A549 (cell line): ENCODE data around the gene HYOU1. TPM values are rescaled to one million over a fixed set of nuclear protein-coding genes. Genes with fewer than 3 reads are reported as not detected.
A peak's percentile ranks its signal among the peaks of the same experiment; 100 is the strongest.

Experiments
- ATAC-seq, 2 experiments: fragments of 200-7000 bp in 1 of 2; fragments of >200 bp in 1 of 2; cut with Nextera tagmentation in 1 of 2; cut with Tn5 transposase in 1 of 2; 3 replicates each; pipeline versions ENCODE4 v1.8.0 to v1.9.1; 2018 to 2020; ENCODE audit warnings: mild to moderate bottlenecking in 1 of 2, moderate library complexity in 1 of 2
- CTCF ChIA-PET: fragments of 300-600 bp; sonication (Branson Sonifier 250); formaldehyde crosslinking; extraction: SDS; loops from one replicate; lab custom pipeline; 2021; ENCODE audit warnings: antibody characterized with exemption, inconsistent platforms; lab: Yijun Ruan, JAX
- POLR2A ChIA-PET: fragments of 350-600 bp; formaldehyde crosslinking; extraction: SDS; loops from one replicate; lab custom pipeline; 2021; ENCODE audit warnings: antibody characterized with exemption, inconsistent platforms; lab: Yijun Ruan, JAX
- DNase-seq, 2 experiments: peaks; one replicate each; pipeline versions ENCODE4 v3.0.0 to v3.0.0-alpha.2; 2011 to 2016; ENCODE audit warnings: low read depth in 1 of 2, low spot score in 1 of 2
- FAIRE-seq: peaks from 2 replicates; lab custom pipeline; 2011; peaks lifted over from hg19 to GRCh38; lab: Jason Lieb, UNC
- H3K27ac ChIP-seq, 2 experiments: fragments of >200 bp; sonication (Bioruptor Twin); formaldehyde crosslinking; 3 replicates each; pipeline ENCODE4 v1.5.1; 2016 to 2017
- H3K4me1 ChIP-seq: fragments of >200 bp; sonication (Bioruptor Twin); formaldehyde crosslinking; 3 replicates; pipeline ENCODE4 v1.6.1; 2016
- H3K4me2 ChIP-seq: fragments of >200 bp; sonication (Bioruptor Twin); formaldehyde crosslinking; 3 replicates; pipeline ENCODE4 v1.6.1; 2016
- H3K4me3 ChIP-seq: fragments of >200 bp; sonication (Bioruptor Twin); formaldehyde crosslinking; 3 replicates; pipeline ENCODE4 v1.5.1; 2016
- H3K9me3 ChIP-seq: fragments of >200 bp; sonication (Bioruptor Twin); formaldehyde crosslinking; 3 replicates; pipeline ENCODE4 v1.6.1; 2016
- BHLHE40 ChIP-seq: IDR thresholded peaks from 2 replicates; pipeline ENCODE4 v1.6.1; 2012; ENCODE audit warnings: low read depth, low read length, inconsistent platforms
- E2F6 ChIP-seq: IDR thresholded peaks from 2 replicates; pipeline ENCODE4 v1.6.1; 2012; ENCODE audit warnings: low read depth, borderline replicate concordance
- EHMT2 ChIP-seq: fragments of 200-600 bp; sonication (generic); IDR thresholded peaks from 2 replicates; pipeline ENCODE4 v1.6.1; 2016; ENCODE audit warnings: antibody characterized with exemption, low read depth, mild to moderate bottlenecking, moderate library complexity
- FOSL2 ChIP-seq, 2 experiments: fragments of 450-650 bp in 1 of 2; fragments of >200 bp in 1 of 2; sonication (Bioruptor Twin) in 1 of 2; formaldehyde crosslinking; IDR thresholded peaks; 2 replicates each; pipeline versions ENCODE4 v1.5.0 to v1.6.1; 2016 to 2020; ENCODE audit warnings: mild to moderate bottlenecking in 1 of 2, moderate library complexity in 1 of 2
- GATA3 ChIP-seq: IDR thresholded peaks from 2 replicates; pipeline ENCODE4 v1.6.1; 2012; ENCODE audit warnings: borderline replicate concordance
- HDAC2 ChIP-seq: fragments of 200-600 bp; sonication (generic); IDR thresholded peaks from 2 replicates; pipeline ENCODE4 v1.6.1; 2016
- HEYL ChIP-seq: fragments of 250-450 bp; sonication (Bioruptor Pico); IDR thresholded peaks from 2 replicates; pipeline ENCODE4 v1.8.0; 2021; ENCODE audit warnings: mild to moderate bottlenecking, moderate library complexity
- JUN ChIP-seq, 2 experiments: fragments of >200 bp; sonication (Bioruptor Twin); formaldehyde crosslinking; IDR thresholded peaks; 2 replicates in 1 of 2; 3 replicates in 1 of 2; pipeline ENCODE4 v1.6.1; 2016 to 2017
- JUNB ChIP-seq: fragments of >200 bp; sonication (Bioruptor Twin); formaldehyde crosslinking; IDR thresholded peaks from 2 replicates; pipeline ENCODE4 v1.6.1; 2016
- KDM5A ChIP-seq: fragments of 200-600 bp; sonication (generic); IDR thresholded peaks from 2 replicates; pipeline ENCODE4 v1.6.1; 2016; ENCODE audit warnings: antibody characterized with exemption, mild to moderate bottlenecking
- MAX ChIP-seq: IDR thresholded peaks from 2 replicates; pipeline ENCODE4 v1.6.1; 2012
- MAZ ChIP-seq: fragments of 150-350 bp; IDR thresholded peaks from 2 replicates; pipeline ENCODE4 v1.6.1; 2014; ENCODE audit warnings: antibody characterized with exemption, low read depth, low read length, borderline replicate concordance
- NFE2L2 ChIP-seq: fragments of 150-350 bp; conservative IDR thresholded peaks from 2 replicates; pipeline ENCODE4 v1.6.1; 2014; ENCODE audit warnings: low read length
- NPAS2 ChIP-seq: fragments of 250-450 bp; sonication (Bioruptor Pico); IDR thresholded peaks from 2 replicates; pipeline ENCODE4 v1.8.0; 2022; ENCODE audit warnings: mild to moderate bottlenecking, moderate library complexity, borderline replicate concordance
- PHF8 ChIP-seq: fragments of 200-600 bp; sonication (generic); IDR thresholded peaks from 2 replicates; pipeline ENCODE4 v1.6.1; 2016; ENCODE audit warnings: low read depth, mild to moderate bottlenecking, antibody characterized with exemption, moderate library complexity, borderline replicate concordance
- POLR2A ChIP-seq: IDR thresholded peaks from 2 replicates; pipeline ENCODE4 v1.6.1; 2012; ENCODE audit warnings: mild to moderate bottlenecking, low read length
- POLR2AphosphoS2 ChIP-seq: conservative IDR thresholded peaks from 2 replicates; pipeline ENCODE4 v1.6.1; 2012; ENCODE audit warnings: low read length, improper control_type of control experiment, inconsistent platforms
- RCOR1 ChIP-seq: fragments of 150-350 bp; IDR thresholded peaks from 2 replicates; pipeline ENCODE4 v1.6.1; 2014; ENCODE audit warnings: antibody characterized with exemption, low read length, low read depth
- RFX5 ChIP-seq: fragments of 450-650 bp; IDR thresholded peaks from 2 replicates; pipeline ENCODE4 v1.7.1; 2014; ENCODE audit warnings: antibody characterized with exemption, mild to moderate bottlenecking, moderate library complexity
- SMC3 ChIP-seq: fragments of >200 bp; sonication (Bioruptor Twin); formaldehyde crosslinking; IDR thresholded peaks from 3 replicates; pipeline ENCODE4 v1.6.1; 2018; ENCODE audit warnings: inconsistent platforms
- TFCP2L1 ChIP-seq: fragments of 250-450 bp; sonication (Bioruptor Pico); IDR thresholded peaks from 2 replicates; pipeline ENCODE4 v1.5.0; 2021; ENCODE audit warnings: mild to moderate bottlenecking
- WGBS: methylation state at CpG from one replicate; pipeline ENCODE4 v1.1.6; 2017; ENCODE audit errors: missing lambda C conversion rate; 5-methylcytosine and 5-hydroxymethylcytosine counted together
- polyA plus RNA-seq, 4 experiments: library from polyadenylated mRNA; depleted of rRNA in 3 of 4; stranded (reverse); fragments of >200 nt; fragmentation: RNase III in 1 of 4; extraction: RNeasy Plus Mini Kit Qiagen cat#74134 plus additional on column Dnase treatment in 1 of 4; gene quantifications; 2 replicates in 3 of 4; 3 replicates in 1 of 4; pipeline ENCODE4 v1.2.3, GENCODE V29; 2011 to 2017
- TF ChIP-seq, protein P1 (sequence below): fragments of 150-350 bp; IDR thresholded peaks from 2 replicates; pipeline ENCODE4 v1.6.1; 2014; ENCODE audit warnings: low read depth, mild to moderate bottlenecking, low read length
- TF ChIP-seq, protein P2 (sequence below): fragments of 250-450 bp; sonication (Bioruptor Pico); IDR thresholded peaks from 2 replicates; pipeline ENCODE4 v1.5.0; 2021; ENCODE audit warnings: mild to moderate bottlenecking, moderate library complexity, borderline replicate concordance
- TF ChIP-seq, protein P3 (sequence below): fragments of 450-650 bp; IDR thresholded peaks from 2 replicates; pipeline ENCODE4 v1.6.1; 2014; ENCODE audit warnings: antibody characterized with exemption

The HYOU1 gene
- polyA plus RNA-seq, 2 of the 4 experiments (the other 2 are of a cell fraction): 44.8 to 83.1 TPM

DNA sequence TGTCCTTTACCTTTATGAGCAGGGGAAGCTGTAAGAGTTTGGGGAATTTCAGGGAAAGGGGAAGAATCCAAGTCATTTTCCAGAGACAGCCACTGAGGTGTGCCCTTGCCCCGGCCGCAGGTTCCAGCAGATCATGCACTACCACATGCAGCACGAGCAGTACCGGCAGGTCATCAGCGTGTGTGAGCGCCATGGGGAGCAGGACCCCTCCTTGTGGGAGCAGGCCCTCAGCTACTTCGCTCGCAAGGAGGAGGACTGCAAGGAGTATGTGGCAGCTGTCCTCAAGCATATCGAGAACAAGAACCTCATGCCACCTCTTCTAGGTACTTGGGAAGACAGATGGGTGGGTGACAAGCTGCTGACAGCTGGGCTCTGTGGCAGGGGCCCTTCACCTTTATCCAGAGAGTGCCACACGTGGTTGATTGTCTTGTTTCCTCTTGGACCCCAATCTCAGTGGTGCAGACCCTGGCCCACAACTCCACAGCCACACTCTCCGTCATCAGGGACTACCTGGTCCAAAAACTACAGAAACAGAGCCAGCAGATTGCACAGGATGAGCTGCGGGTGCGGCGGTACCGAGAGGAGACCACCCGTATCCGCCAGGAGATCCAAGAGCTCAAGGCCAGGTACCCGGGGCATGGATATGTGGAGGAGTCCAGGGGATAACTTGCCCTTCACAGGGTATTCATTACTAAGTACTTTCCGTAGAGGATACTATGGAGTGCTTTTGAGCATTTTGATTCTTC is 21.8 kb upstream of the HYOU1 start (continued):
- TF ChIP-seq NFE2L2: no peak
- TF ChIP-seq, protein P1, sequence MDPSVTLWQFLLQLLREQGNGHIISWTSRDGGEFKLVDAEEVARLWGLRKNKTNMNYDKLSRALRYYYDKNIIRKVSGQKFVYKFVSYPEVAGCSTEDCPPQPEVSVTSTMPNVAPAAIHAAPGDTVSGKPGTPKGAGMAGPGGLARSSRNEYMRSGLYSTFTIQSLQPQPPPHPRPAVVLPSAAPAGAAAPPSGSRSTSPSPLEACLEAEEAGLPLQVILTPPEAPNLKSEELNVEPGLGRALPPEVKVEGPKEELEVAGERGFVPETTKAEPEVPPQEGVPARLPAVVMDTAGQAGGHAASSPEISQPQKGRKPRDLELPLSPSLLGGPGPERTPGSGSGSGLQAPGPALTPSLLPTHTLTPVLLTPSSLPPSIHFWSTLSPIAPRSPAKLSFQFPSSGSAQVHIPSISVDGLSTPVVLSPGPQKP: no peak
- TF ChIP-seq TFCP2L1 (CRISPR knock-in tag): no peak
- TF ChIP-seq, all 56 proteins: peak for 0

- CTCF ChIA-PET: interaction anchor here (0.7 to 1.2 kb wide), 2 partner anchors 46 to 1668 kb away, joined by 3 to 4 read pairs; no protein-coding TSS in a partner anchor
- POLR2A ChIA-PET: no interaction called here
- H3K4me1 ChIP-seq: no peaks in the 10 kb centered on the region
- H3K27ac ChIP-seq: no peak overlapping the region
- WGBS: 97% methylated on average over 9 of the region's 11 CpGs
- TF ChIP-seq SMC3: no peak
- no peak for TF ChIP-seq RFX5
- no peak for TF ChIP-seq KDM5A
- TF ChIP-seq BHLHE40: no peak
- TF ChIP-seq MAX: no peak
- no peak for TF ChIP-seq NPAS2 (CRISPR knock-in tag)
- TF ChIP-seq HEYL (CRISPR knock-in tag): no peak
- TF ChIP-seq, protein P2, sequence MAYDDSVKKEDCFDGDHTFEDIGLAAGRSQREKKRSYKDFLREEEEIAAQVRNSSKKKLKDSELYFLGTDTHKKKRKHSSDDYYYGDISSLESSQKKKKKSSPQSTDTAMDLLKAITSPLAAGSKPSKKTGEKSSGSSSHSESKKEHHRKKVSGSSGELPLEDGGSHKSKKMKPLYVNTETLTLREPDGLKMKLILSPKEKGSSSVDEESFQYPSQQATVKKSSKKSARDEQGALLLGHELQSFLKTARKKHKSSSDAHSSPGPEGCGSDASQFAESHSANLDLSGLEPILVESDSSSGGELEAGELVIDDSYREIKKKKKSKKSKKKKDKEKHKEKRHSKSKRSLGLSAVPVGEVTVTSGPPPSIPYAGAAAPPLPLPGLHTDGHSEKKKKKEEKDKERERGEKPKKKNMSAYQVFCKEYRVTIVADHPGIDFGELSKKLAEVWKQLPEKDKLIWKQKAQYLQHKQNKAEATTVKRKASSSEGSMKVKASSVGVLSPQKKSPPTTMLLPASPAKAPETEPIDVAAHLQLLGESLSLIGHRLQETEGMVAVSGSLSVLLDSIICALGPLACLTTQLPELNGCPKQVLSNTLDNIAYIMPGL: no peak
- TF ChIP-seq RCOR1: no peak
- TF ChIP-seq MAZ: no peak
- no peak for TF ChIP-seq JUN (IDR thresholded peaks at IDR 0.05)
- no peak for TF ChIP-seq JUNB
- no peak for TF ChIP-seq GATA3
- no peak for TF ChIP-seq POLR2AphosphoS2
- no peaks in the 10 kb centered on the region for H3K9me3 ChIP-seq
- no peak overlapping the region for H3K4me3 ChIP-seq
- ATAC-seq (no peak), DNase-seq (no peak), FAIRE-seq (no peak)
- no peak overlapping the region for H3K4me2 ChIP-seq
These were observed 20.8 kb upstream of the HYOU1 start for GRCh38 chr11:119077839-119078238.

- ChIA-PET CTCF (interaction anchor here (1.2 to 1.9 kb wide), 3 partner anchors 11 to 32 kb away, joined by 3 to 6 read pairs (median 4); a partner anchor contains a TSS), POLR2A (interaction anchor here (0.9 to 1.3 kb wide), 4 partner anchors 11 to 156 kb away, joined by 4 to 33 read pairs (median 12); partner anchors contain the start of genes HMBS and HYOU1)
- peak; percentile 93 to 94 for DNase-seq
- Histone ChIP-seq H3K4me3 (peak within 1 kb of the TSS; percentile 98), H3K4me1 (peaks cover 5% of the 10 kb centered on the region), H3K27ac (peak within 1 kb of the TSS; percentile 87 to 95), H3K9me3 (no peaks in the 10 kb centered on the region), H3K4me2 (peak within 1 kb of the TSS; percentile 93)
- peak; percentile 94 to 97 for ATAC-seq
- WGBS: under 1% methylated on average over 29 of the region's 49 CpGs
- FAIRE-seq: no peak
- TF ChIP-seq POLR2A (peak; percentile 55), JUN (IDR thresholded peaks at IDR 0.05) (peak in 1 of 2 experiments; percentile 66; a peak in 1 of 5 replicates), HDAC2 (peak; percentile 85; the same call in 1 of the 2 replicates), FOSL2 (IDR thresholded peaks at IDR 0.05) (no peak), FOSL2 (CRISPR knock-in tag; IDR thresholded peaks at IDR 0.05) (0 out of 2 replicates have a peak, but pooled peaks have one; percentile 10), MAX (peak; percentile 78; the same call in 1 of the 2 replicates), PHF8 (peak; percentile 57; the same call in 1 of the 2 replicates), EHMT2 (no peak), KDM5A (peak; percentile 98), E2F6 (peak; percentile 47; the same call in 1 of the 2 replicates)
- TF ChIP-seq, protein P1: no peak
- TF ChIP-seq, protein P3, sequence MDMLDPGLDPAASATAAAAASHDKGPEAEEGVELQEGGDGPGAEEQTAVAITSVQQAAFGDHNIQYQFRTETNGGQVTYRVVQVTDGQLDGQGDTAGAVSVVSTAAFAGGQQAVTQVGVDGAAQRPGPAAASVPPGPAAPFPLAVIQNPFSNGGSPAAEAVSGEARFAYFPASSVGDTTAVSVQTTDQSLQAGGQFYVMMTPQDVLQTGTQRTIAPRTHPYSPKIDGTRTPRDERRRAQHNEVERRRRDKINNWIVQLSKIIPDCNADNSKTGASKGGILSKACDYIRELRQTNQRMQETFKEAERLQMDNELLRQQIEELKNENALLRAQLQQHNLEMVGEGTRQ: peak; percentile 99
These were observed 10.6 kb upstream of the HYOU1 start, which contains the start of gene VPS11 for GRCh38 chr11:119067371-119068222. Gene VPS11, plus strand, starts transcription at chr11:119067818. Its CDS starts 6 bp downstream, at chr11:119067824.
